HG03457 (cell line): ENCODE results near the gene KHDC4.
"Not testable (repeated sequence)": the region's sequence is repeated elsewhere in the genome, so short reads cannot be mapped to it uniquely, and the experiment has no call there.

Experiments used
- ATAC-seq: cut with Tn5 transposase; IDR thresholded peaks from one replicate; pipeline ENCODE4 v1.9.1; 2021; ENCODE audit warnings: moderate number of reproducible peaks; ENCODE audit not compliant: unreplicated experiment

KHDC4 gene

DNA sequence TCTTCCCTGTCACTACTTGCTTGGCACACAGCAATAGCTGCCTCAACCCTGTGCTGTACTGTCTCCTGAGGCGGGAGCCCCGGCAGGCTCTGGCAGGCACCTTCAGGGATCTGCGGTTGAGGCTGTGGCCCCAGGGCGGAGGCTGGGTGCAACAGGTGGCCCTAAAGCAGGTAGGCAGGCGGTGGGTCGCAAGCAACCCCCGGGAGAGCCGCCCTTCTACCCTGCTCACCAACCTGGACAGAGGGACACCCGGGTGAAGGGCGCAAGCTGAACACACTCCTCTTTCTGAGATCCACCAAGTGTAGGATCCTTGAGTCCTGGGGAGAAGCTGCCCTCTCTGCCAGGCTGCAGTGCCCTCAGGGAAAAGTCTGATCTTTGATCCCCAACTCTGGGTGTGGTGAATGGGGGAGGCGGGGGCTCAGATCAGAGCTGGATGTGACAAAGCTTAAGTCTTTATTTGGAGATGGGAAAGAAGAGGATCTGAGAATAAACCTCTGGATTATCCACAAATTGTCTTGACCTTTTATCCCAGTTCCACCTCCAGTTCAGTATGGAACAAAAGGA, 8.4 kb upstream of the KHDC4 start:
- ATAC-seq = no peak

DNA sequence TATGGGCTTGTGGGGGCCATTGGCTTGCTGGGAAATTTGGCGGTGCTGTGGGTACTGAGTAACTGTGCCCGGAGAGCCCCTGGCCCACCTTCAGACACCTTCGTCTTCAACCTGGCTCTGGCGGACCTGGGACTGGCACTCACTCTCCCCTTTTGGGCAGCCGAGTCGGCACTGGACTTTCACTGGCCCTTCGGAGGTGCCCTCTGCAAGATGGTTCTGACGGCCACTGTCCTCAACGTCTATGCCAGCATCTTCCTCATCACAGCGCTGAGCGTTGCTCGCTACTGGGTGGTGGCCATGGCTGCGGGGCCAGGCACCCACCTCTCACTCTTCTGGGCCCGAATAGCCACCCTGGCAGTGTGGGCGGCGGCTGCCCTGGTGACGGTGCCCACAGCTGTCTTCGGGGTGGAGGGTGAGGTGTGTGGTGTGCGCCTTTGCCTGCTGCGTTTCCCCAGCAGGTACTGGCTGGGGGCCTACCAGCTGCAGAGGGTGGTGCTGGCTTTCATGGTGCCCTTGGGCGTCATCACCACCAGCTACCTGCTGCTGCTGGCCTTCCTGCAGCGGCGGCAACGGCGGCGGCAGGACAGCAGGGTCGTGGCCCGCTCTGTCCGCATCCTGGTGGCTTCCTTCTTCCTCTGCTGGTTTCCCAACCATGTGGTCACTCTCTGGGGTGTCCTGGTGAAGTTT, 7.8 kb upstream of the KHDC4 start:
- no peak for ATAC-seq

DNA sequence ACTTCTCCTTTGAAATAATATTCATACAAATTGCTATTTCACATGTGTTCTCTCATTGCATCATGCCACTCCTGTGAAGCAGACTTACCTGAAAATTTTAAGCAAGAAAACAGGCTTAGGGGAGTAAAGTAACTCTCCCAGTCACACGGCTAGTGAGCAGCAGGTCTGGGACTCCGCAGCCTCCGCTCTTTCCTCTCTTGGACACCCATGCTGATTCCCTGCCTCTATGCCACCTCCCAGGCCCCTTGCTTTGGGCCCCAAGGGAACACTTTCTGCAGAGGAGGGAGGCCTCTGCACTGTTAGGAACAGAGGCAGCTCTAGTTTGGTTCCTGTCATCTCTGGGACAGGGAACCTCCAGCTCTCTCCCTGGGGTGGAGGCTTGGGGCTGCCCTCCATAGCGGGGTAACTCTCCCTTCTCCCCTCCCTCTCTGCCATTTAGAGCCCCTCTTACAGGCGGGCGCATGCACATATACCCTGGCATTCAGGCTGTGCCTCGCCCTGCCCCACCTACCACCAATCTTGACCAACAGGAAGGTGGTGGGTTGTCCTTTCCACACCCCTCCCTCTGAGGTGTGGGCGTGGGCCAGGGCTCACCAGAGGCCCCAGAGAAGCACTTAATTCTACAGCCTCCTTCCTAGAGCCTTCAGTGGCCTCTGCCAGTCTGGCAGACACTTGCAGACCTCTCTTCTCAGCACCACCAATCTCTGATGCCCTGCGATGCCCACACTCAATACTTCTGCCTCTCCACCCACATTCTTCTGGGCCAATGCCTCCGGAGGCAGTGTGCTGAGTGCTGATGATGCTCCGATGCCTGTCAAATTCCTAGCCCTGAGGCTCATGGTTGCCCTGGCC, 7.0 kb upstream of the KHDC4 start, which contains the start of gene RXFP4:
Gene RXFP4 (plus strand): TSS at position 646 of the 852 bp plus-strand sequence. CDS start 72 bp downstream, at position 718.
- no peak for ATAC-seq

DNA sequence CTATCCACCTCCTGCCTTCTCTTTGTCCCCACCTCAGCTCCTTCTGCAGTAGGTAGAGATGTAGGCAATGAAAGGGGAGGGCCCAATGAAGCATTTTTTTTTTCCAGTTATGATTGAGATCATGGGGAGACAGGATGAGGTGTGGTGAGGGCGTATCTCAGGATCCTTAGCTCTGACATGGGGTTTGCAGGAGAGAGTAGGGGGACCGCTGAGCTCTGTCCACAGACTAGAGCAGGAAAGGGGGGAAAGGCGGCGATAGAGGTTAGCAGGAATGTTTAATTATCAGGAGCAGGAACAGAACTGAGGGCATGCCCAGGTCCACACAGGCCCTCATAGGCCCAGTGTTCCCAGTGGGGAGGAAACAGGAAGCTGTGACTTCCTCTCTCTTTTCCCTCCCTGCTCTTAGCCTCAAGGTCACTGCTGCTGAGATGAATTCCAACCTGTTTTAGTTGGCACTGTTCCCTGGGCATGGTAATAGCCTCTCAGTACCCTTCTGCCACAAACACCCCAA, 6.3 kb upstream of the KHDC4 start:
- ATAC-seq = no peak

DNA sequence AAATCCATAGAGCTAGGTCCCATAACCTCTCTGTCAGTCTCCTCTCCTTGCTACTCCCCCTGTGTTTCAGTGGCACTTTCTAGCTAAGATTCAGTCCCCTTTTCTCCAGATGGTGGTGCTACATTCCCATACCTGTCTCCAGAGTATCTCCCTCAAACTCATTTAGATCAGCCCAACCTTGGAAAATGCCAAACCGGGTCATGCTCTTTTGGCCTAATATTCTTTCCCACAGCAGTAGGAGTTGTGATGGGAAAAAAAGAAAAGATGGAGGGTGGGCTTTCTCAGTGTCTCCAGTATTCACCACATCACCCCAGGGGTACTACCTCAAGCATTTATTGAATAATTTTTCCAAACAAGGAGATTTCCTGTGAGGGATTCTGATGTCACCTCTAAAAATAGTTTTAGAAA, 4.0 kb upstream of the KHDC4 start:
- no peak for ATAC-seq

DNA sequence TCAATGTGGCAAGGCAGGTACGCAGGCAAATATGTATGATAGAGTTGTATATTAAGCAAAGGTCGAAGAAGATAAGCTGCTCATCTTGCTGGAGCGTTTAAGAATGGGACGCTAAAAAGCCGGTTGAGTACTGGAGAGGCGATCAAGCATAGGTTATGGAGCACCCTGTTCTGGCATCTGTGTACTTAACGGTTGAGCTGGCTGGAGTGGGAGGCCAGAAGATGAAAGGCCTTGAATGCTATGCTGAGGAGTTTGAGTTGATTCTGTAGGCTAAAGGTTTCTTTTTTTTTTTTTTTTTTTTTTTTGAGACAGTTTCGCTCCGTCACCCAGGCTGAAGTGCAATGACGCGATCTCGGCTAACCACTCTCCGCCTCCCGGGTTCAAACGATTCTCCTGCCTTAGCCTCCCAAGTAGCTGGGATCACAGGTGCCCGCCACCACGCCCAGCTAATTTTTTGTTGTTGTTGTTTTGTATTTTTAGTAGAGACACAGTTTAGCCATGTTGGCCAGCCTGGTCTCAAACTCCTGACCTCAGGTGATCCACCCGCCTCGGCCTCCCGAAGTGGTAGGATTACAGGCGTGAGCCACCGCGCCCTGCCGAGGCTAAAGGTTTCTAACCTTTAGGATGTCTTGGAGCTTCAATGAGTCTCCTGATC, 850 bp upstream of the KHDC4 start:
- ATAC-seq = no peak

DNA sequence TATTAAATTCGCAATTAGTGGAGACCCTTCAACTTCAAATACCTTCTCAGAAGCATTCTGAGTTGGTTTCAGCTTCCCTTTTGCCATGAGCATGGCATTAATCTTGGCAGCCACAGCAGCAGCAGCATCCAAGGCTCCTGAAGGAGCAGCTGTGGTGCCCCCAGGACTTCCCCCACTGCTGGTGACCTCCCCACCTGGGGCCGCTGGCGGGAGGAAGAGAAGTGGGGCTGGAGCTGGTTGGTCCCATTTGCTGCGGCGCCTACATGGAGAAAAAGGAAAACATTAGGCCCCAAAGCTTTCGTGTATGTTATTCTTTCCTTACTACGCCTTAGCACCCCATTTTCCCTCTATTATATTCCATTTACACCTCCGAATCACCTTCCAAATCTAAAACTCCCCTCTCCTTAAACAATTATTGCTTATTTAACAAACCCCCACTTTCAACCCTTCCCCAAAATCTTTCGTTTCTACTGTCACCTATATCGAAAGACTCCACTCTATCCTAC, 569 bp downstream of the KHDC4 start:
- ATAC-seq = no peak

DNA sequence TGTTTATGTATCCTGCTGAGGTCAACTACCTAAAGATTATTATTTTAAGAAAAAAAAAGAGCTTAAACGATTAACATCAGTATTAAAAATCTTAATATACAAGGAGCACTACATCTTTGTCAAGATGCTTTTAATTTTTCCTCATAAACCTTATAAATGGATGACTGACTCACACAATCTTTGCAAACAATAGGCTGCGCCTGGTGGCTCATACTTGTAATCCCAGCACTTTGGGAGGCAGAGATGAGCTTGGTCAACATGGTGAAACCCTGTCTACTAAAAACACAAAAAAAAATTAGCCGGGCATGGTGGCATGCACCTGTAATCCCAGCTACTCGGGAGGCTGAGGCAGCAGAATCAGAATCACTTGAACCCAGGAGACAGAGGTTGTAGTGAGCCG, 1.7 kb downstream of the KHDC4 start:
- ATAC-seq = no peak

DNA sequence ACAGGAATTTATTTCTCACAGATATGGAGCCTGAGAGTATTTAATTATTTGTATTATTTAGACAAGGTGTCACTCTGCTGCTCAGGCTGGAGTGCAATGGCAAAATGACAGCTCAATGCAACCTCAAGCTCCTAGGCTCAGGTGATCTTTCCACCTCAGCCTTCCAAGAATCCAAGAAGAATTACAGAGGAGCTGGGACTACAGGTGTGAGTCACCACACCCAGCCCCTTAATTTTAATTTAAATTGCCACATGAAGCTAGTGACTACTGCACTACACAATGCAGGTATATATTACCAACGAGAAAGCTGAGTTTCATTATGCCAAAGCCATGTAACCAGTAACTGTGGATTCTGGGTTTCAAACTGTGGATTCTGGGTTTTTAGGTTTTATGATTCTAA, 2.1 kb downstream of the KHDC4 start:
- ATAC-seq = no peak

DNA sequence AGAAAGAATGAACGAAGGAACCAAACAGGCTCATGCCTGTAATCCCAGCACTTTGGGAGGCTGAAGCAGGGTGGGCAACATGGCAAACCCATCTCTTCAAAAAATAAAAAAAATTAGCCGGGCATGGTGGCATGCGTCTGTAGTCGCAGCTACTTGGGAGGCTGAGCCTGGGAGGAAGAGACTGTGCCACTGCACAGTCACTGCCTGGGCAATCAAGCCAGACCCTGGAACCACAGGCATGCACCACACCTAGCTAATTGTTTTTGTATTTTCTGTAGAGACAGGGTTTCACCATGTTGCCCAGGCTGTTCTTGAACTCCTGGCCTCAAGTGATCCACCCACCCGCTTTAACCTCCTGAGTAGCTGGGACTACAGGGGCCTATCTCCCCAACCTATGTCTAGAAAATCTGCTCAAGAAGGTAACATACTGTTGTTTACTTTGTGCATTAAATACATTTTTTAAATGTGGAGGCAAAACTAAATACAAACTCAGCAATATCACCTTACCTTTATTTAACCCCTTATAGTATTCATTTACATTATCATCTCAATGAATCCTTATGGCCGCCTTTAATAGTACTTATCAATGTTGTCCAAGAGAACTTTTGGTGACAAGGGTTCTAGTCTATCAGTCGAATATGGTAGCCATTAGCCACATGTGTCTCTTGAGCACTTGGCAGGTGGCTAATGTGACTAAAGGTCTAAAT, 2.7 kb downstream of the KHDC4 start:
- ATAC-seq = no peak

DNA sequence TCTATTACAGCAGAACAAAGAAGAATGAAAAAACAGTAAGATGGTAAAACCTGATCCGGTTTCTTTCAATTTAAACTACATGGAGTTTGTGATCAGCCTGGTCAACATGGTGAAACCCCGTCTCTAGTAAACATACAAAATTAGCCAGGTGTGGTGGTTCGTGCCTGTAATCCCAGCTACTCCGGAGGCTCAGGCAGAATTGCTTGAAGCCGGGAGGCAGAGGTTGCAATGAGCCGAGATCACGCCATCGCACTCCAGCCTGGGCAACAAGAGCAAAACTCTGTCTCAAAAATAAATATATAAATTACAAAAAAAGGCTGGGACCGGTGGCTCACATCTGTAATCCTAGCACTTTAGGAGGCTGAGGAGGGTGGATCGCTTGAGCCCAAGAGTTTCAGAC, 3.5 kb downstream of the KHDC4 start:
- not testable (repeated sequence) for ATAC-seq

DNA sequence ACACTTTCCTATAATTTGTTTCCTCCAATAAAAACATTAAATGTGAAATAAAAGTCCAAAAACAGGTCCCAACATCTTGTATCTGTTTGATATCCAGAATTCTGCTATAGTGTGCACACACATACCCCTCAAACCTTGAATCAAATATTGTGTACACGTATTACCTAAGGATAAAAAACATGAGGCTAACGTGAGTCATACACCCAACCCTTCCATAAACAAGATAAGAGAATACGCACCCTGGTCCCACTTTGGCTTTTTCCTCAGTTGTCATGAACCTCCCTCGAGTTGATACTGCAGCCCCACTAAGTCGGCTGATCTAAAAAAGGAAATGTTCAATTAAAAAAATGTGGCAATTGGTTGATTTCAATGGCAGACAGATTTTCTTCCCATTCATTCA, 5.2 kb downstream of the KHDC4 start:
- ATAC-seq = no peak

DNA sequence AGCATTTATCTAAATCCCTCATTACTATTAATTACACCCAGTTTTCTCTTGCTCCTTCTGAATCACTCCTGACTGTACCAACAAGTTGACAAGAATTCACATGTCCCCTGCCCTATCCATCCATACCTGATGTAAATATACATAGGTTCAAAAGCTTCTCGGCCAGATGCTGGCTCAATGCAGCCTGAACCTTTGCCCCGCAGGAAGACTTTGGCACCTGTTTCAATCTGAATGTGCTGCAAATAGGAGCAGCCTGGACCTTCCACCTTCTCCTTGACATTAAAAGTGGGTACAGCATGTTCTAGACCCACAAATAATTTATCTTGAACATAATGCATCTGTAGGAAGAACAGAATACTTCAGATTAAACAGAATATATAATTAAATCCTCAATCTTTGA, 8.7 kb downstream of the KHDC4 start:
- no peak for ATAC-seq

DNA sequence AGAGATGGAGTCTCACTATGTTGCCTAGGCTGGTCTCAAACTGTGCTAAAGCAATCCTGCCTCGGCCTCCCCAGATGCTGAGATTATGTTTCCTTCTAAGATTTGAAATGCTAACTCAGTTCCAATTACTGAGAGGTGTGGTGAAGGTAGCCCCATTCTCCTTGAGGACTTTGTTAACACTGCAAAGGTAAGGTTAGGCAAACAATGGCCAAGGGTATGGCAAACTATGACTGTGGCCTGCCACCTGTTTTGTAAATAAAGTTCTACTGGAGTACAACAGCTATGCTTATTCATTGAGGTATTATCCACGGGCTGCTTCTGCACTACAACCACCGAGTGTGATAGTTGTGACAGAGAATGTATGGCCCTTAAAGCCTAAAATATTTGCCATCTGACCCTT, 13.5 kb downstream of the KHDC4 start:
- ATAC-seq = no peak

DNA sequence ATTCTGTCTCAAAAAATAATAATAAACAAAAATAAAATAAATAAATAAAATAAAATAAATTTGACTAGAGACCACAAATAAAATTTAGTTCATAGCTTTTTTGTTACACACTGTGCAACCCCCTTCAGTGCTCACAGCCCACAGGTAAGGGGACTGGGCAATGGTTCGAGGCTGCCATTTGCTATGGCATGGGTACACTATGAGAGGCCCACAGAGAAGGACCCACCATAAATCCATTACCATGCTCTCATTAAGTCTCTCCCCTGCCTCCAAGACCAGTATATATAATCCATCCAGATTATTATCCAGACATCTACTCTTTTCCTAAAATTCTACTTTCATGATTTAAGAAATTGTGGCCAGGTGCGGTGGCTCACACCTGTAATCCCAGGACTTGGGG, 14.4 kb downstream of the KHDC4 start:
- no peak for ATAC-seq

DNA sequence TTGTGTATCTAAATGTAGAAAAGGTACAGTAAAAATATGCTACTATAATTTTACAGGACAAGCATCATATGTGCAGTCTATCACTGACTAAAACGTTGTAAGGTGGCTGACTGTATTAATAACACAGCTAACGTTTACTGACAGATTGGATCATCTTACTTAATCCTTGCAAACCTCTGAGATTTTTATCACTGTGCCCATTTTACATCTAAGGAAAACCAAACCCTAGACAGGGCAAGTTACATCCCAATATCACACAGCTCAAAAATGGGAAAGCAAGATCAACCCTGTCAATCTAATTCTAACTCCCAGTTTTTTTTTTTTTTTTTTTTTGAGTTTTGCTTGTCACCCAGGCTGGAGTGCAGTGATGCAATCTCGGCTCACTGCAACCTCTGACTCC, 15.6 kb downstream of the KHDC4 start:
- no peak for ATAC-seq

DNA sequence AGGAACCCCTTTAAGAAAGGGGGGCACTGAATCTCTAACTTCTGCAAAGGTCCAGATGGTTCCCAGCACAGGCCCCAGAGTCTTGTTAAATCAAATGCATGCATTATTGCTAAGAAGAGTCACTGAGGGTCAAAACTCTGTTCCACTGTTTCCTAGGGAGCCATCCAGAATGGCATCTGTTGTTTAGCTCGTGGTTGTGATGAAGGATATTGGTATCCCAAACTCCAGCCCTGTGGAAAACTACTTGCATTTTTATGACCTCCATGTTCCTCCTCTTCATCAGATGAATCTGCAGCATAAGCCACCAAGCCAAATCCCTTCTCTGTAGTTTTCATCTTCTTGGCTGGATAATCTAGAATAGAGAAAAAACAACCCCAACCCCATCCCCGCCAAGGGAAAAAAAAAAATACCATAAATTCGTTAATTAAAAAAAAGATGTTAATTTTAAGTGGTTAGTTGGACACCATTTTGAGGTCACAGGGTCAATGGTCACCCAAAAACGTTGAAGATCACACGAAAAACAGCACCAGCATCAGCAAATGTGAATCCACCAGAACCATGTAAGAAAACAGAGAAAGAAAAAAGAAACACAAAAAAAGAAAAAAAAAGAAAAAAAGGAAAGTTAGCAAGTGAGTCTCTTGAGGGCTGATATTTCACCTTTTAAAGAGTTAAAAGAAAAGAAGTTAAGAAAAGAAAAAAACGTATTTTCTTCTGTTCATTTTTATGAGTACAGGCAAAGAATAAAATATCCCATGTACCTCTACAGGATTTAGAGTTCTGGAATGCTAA, 20.1 kb downstream of the KHDC4 start:
- no peak for ATAC-seq

DNA sequence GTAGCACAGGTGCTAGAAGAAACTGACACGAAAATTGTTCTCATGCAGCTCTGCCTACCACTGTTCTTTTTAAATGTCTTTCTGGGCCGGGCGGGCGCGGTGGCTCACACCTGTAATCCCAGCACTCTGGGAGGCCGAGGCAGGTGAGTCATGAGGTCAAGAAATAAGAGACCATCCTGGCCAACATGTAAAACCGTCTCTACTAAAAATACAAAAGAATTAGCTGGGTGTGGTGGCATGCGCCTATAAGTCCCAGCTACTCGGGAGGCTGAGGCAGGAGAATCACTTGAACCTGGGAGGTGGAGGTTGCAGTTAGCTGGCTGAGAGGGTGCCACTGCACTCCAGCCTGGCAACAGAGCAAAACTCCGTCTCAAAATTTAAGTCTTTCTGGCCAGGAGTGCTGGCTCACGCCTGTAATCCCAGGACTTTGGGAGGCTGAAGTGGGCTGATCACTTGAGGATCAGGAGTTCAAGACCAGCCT, 22.1 kb downstream of the KHDC4 start:
- ATAC-seq = no peak
